ENCODE measurements around the gene FOXK1.
A peak's percentile ranks its signal among the peaks of the same experiment; 100 is the strongest.
"Not testable (repeated sequence)": the region's sequence is repeated elsewhere in the genome, so short reads cannot be mapped to it uniquely, and the experiment has no call there.

The FOXK1 gene

DNA sequence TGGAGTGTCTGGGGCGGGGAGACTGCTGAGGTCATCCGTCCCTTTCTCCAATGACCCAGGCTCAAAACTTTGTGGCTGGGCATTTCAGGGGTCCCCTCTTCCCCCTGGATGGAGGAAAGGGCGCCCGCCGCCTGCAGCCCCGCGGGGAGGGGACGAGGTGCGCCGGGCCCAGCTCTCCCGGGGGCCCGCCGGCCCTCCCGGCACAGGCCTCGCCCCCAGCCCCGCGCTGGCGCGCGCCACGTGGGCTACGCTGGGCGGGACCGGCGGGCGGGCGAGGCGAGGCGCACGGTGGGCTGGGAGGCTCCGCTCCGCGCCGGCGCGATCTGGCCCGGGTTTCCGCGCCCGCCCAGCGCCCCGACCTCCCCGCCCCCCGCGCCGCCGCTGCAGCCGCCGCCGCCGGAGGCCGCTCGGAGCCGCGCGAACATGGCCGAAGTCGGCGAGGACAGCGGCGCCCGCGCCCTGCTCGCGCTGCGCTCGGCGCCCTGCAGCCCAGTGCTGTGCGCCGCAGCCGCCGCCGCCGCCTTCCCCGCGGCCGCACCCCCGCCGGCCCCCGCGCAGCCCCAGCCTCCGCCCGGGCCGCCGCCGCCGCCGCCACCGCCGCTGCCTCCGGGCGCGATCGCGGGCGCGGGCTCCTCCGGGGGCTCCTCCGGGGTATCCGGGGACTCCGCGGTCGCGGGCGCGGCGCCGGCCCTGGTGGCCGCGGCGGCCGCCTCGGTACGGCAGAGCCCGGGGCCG is at the start of gene FOXK1:
FOXK1 (plus strand) TSS at position 410 of the 735 bp plus-strand sequence; CDS start at position 424, 14 bp downstream.
- peak; percentile 77 for DNase-seq (ENCODE audit: low read depth)

DNA sequence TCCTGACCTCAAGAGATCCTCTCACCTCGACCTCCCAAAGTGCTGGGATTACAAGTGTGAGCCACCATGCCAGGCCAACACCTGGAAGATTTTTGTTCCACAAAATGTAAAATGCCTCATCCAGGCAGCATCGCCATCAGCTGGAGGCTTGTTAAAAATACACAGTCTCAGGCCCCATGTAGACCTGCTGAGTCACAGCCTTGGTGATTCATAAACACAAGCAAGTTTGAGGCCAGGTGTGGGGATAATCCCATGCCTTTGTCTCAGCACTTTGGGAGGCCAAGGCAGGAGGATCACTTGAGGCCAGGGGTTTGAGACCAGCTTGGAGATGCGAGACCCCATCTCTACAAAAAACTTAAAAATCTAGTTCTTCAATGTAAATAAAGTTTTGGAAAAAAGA is 49.1 kb upstream of the FOXK1 start:
- no peak for DNase-seq (ENCODE audit: low read depth)

- no peak for DNase-seq (ENCODE audit: low read depth)
Observed at GRCh38 chr7:4634166-4634565, 47.9 kb upstream of the FOXK1 start.

DNA sequence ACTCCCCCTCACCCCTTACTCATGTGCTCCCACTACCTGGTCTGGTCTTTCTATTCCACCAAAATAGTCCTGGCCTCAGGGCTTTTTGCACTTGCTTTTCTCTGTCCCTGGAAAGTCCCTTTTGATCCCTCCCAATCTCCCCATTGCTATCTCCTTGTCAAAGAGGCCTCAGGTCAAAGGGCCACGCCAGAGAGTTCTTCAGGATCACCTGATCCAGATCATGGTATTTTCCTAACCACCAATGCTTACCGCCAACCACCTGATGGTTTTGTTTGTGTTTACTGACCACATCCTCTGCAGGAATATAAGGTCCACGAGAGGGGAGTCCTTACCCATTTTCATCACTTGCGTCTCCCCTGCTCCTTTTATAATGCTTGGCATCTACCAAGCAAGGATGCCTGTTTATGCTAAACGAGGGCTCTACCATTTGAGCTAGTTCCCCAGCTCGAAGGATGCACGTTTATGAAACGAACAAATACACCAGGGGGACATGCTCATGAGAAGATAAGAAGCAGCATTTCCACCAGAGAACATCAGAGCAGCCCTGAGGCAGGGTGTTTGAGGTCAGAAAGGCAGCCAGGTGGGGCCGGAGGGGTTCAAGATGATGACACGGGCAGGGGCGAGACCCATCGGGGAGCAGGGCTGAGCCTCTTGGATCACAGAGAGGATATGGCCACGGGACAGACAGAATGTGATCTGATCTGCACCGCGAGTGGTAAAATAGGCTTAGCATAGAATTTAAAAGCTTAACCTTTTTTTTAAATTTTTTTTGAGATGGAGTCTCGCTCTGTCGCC is 43.1 kb upstream of the FOXK1 start:
- no peak for DNase-seq (ENCODE audit: low read depth)

DNA sequence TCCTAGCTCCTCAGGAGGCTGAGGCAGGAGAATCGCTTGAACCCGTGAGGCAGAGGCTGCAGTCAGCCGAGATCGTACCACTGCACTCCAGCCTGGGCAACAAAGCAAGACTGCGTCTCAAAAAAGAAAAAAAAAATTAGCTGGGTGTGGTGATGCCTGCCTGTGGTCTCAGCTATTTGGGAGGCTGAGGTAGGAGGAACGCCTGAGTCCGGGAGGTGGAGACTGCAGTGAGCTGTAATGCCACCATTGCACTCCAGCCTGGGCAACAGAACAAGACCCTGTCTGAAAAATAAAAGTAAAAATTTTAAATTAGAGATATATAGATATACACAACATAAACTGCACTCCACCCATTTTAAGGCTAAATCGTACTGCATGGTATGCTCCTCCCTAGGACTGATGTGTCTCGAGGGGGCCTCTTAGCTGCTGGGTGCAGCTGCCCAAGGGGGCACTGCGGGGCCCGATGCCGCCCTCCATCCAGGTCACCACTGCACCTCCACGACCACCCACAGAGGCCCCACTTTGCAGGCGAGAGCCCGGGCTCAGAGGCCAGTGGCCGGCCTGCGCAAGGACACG is 40.9 kb upstream of the FOXK1 start:
- no peak for DNase-seq (ENCODE audit: low read depth)

DNA sequence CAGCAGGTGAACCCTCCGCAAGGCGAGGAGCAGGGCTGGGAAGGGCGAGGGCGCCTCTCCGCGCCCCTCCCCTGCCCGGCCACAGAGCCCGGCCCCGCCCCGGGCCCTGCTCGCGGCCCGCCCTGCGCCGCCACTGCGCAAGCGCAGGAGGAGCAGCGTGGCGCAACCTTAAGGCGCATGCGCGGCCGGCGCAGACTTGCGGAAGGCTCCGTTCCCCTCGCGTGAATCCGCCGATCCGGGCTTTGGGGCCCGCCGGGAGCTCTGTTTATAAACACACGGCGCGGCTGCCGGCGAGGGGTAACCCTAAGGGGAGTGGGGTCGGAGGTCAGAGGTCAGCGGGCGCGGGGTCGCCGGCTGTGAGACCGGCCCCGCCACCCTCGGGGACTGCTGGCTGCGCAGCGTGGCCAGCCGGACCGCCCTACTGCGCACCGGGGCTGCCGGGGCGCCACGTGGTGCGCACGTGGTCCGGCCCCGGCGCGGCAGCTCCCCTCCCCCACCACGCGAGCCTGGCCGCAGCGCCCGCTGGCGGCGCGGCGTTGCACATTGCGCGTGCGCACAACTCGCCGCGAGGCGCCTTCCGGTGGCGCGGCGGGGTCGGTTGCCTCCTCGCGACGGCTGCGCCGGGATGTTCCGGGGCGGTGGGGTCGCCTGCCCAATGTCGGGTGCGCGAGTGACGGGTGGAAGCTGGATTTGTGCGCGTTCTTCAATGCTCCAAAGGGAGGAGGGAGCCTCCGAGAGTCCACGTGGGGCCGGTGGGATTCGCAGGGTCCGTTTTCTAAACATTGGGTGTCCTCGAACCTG is 40.2 kb upstream of the FOXK1 start:
- peak; percentile 92 for DNase-seq (ENCODE audit: low read depth)

DNA sequence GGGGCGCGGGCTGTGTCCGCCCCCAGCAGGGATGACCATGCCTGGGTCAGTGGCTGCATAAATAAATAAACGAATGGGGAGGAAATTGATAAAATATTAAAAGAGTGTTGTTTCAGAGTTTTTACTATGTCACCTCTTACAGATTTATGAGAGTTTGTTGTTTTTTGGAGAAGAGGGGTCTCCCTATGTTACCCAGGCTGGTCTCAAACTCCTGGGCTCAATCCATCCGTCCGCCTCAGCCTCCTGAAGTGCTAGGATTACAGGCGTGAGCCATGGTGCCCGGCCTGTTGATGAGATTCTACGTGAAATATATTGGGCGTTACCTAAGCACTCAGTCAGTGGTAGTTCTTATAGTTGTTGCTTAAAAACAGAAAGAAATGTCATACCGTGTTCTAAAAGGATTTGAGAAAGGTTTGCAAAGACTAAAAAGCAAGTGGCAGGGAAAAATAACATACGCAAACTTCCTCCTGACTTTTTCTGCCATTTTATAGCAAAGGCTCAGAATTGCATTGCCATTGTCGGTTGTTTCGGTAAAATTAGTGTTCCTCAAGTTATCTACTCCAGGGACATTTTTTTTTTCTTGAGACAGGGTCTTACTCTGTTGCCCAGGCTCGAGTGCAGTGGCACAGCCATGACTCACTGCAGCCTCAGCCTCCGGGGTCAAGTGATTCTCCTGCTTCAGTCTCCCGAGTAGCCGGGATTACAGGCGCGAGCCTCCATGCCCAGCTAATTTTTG is 39.5 kb upstream of the FOXK1 start:
- DNase-seq (ENCODE audit: low read depth) = no peak

DNA sequence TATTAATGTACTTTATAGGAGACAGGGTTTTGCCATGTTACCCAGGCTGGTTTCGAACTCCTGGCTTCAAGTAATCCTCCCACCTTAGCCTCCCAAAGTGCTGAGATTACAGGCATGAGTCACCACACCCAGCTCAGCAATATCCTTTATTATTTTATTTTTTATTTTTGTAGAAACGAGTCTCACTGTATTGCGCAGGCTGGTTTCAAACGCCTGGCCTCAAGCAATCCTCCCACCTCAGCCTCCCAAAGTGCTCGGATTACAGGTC is 39.0 kb upstream of the FOXK1 start:
- DNase-seq (ENCODE audit: low read depth) = not testable (repeated sequence)

DNA sequence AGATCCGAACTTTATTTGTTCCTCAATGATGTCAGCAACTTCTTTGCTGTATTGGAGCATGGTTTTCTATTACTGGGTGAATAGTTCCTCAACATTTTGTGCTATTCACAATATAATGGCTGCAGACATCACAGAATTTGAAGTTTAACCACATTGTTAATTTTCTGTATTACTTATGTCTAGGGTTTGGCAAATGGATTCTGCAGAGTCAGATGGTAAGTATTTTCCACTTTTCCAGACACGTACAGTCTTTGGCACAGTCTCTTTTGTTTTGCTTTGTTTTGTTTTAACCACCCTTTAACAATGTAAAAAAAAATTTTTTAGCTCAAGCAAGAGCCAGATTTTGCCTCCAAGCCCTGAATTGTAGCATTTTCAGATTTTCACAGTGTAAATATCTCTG is 36.8 kb upstream of the FOXK1 start:
- DNase-seq (ENCODE audit: low read depth) = no peak

- no peak for DNase-seq (ENCODE audit: low read depth)
Observed at GRCh38 chr7:4648111-4648510, 34.0 kb upstream of the FOXK1 start.

DNA sequence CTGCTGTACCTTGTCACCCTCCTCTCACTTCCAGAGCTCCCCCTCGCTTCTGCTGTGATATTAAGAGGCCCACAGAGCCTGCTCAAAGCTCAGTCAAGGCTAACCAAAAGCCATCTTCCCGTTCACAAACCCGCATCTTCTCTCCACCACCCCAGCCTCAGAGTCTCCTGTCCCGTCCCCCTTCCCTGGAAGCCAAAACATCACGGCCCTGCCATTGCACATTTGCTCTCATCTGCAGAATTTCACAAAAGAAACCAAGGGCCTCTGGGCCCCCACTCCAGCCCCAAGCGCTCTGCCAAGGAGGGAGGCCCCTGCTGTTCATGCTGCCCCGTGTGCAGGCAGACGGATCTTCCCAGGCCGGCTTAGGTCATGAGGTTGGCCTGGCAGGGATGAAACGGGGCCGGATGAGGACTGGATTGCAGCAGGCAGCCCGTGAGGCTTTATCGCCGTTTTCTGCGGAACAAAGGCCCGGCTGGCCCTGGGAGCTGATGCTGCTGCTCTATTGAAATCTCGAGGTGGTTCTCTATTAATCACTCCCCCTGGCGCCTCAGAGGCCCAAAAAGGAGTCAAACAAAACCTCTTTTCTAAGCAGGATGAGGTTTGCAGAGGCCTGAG is 31.6 kb upstream of the FOXK1 start:
- DNase-seq (ENCODE audit: low read depth) = no peak

- DNase-seq (ENCODE audit: low read depth) = no peak
Observed at GRCh38 chr7:4653771-4654170, 28.3 kb upstream of the FOXK1 start.

- no peak for DNase-seq (ENCODE audit: low read depth)
Observed at GRCh38 chr7:4655311-4655710, 26.8 kb upstream of the FOXK1 start.

GRCh38 chr7:4655896-4656295 is 26.2 kb upstream of the FOXK1 start:
- no peak for DNase-seq (ENCODE audit: low read depth)

- no peak for DNase-seq (ENCODE audit: low read depth)
Observed at GRCh38 chr7:4657640-4658417, 24.3 kb upstream of the FOXK1 start.

- DNase-seq (ENCODE audit: low read depth) = no peak
Observed at GRCh38 chr7:4659551-4660286, 22.4 kb upstream of the FOXK1 start.

DNA sequence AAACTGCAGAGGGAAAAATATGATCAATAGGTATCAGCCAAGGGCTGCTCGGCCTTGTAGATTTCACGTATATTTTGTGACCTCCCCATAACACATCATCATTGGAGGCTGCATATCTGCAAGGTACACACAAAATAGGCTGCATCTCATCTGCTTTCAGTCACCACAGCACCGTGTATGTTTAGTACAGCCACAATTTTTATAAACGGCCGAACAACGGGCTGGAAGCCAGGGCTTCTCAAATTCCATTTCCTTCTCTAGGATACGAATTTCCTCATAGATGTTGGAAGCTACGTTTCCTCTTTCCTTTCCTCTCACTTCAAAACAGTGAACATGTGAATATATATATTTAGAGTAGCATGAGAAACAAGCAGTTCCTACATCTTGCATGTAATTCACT is 20.2 kb upstream of the FOXK1 start:
- DNase-seq (ENCODE audit: low read depth) = no peak

DNA sequence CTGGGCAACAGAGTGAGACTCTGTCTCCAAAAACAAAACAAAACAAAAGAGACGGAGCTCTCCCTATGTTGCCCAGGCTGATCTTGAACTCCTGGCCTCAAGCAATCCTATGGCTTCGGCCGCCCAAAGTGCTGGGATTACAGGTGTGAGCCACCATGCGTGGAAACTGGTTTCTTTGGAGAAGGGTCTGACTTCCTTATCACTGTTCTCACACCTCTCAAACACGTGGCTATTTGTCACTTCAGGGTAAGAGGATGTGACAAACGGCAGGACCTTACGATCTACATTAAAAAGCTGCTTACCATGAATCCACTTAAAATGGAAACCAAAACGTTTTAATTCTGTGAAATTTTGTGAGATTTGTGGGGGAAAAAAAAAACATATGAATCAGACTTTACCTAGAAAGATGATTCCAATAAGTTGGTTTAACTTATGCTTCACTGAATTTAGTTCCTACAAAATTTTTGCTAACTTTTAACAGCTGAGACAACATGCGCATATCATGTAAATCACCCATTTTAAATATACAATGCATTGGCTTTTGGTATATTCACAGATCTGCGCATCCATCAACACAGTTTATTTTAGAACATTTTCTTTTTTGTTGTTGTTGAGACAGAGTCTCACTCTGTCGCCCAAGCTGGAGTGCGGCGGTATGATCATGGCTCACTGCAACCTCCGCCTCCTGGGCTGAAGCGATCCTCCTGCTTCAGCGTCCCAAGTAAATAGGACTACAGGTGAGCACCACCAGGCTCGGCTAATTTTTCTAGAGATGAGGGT is 18.7 kb upstream of the FOXK1 start:
- DNase-seq (ENCODE audit: low read depth) = no peak

DNA sequence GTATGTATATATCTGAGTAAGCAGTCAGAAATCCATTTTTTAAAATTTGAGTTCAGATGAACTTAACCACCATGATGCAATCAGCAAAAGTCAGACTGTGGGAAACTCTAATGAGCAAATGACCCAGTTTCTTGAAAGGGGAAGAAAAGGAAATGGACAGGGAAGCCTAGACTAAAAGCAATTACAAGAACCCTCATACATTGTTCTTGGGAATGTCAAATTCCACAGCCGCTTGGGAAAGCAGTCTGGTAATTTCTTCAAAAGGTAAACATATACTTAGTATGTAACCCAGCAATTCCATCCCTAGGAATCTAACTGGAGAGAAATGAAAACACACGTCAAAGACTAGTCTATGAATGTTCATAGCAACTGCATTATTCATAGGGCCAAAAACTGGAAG is 16.4 kb upstream of the FOXK1 start:
- DNase-seq (ENCODE audit: low read depth) = no peak

All from activated T-helper 1 cell treated with Interleukin-2 at 50 U/mL for 16 hours (primary cell).